Muscle of leg (tissue), 11 donors: ENCODE measurements around the gene MILR1. TPM values are rescaled to one million over a fixed set of nuclear protein-coding genes. Genes with fewer than 3 reads are reported as not detected.
"Not testable (repeated sequence)": the region's sequence is repeated elsewhere in the genome, so short reads cannot be mapped to it uniquely, and the experiment has no call there.

Experiments used
- DNase-seq: peaks from one replicate; pipeline ENCODE4 v3.0.0; 2013
- H3K27ac ChIP-seq: one replicate; pipeline ENCODE4 v1.5.1; 2013; ENCODE audit warnings: mild to moderate bottlenecking, low read length, control low read depth
- H3K27me3 ChIP-seq: one replicate; pipeline ENCODE4 v1.6.1; 2013; ENCODE audit warnings: low read length; ENCODE audit not compliant: control insufficient read depth, insufficient read depth
- H3K36me3 ChIP-seq: one replicate; pipeline ENCODE4 v1.6.1; 2013; ENCODE audit warnings: low read length; ENCODE audit not compliant: control insufficient read depth, insufficient read depth
- H3K4me1 ChIP-seq: one replicate; pipeline ENCODE4 v1.6.1; 2013; ENCODE audit warnings: low read length; ENCODE audit not compliant: control insufficient read depth, insufficient read depth
- H3K4me3 ChIP-seq: one replicate; pipeline ENCODE4 v1.5.1; 2013; ENCODE audit warnings: low read length, control low read depth
- H3K9me3 ChIP-seq: replicated peaks from 2 replicates; pipeline ENCODE4 v1.6.1; 2013; ENCODE audit warnings: low read depth, low read length; ENCODE audit not compliant: control insufficient read depth
- WGBS: methylation state at CpG from one replicate; pipeline ENCODE4 v1.1.5; 2013; ENCODE audit warnings: missing lambda C conversion rate; ENCODE audit not compliant: insufficient coverage; 5-methylcytosine and 5-hydroxymethylcytosine counted together
- polyA plus RNA-seq, 8 donors: library from polyadenylated mRNA; unstranded; fragments of 120-200 nt; gene quantifications; one replicate each; pipeline versions ENCODE4 v1.2.1 to v1.2.3, GENCODE V29; 2013; ENCODE audit warnings: inconsistent platforms in 1 of 8, low replicate concordance in 1 of 8; ENCODE audit not compliant: insufficient read length in 8 of 8, insufficient read depth in 1 of 8
- total RNA-seq: library from RNA; stranded (reverse); fragments of 120-200 nt; gene quantifications from one replicate; pipeline ENCODE4 v1.2.4, GENCODE V29; 2013

MILR1 gene
- total and polyA plus RNA-seq, 9 donors = 2.6 to 7.0 (median 4.4) TPM

GRCh38 chr17:64425191-64425590 lies 23.7 kb upstream of the MILR1 start:
- no peaks in the 10 kb centered on the region for H3K36me3 ChIP-seq
- H3K9me3 ChIP-seq = no peaks in the 10 kb centered on the region
- no peak overlapping the region for H3K27ac ChIP-seq
- no CpG with 5 or more reads among the region's 3 CpGs for WGBS
- H3K4me1 ChIP-seq = no peaks in the 10 kb centered on the region
- no peaks in the 10 kb centered on the region for H3K27me3 ChIP-seq
- DNase-seq = no peak
- H3K4me3 ChIP-seq = no peak overlapping the region

- Histone ChIP-seq H3K27me3 (no peaks in the 10 kb centered on the region), H3K4me1 (no peaks in the 10 kb centered on the region), H3K27ac (no peak overlapping the region), H3K9me3 (no peaks in the 10 kb centered on the region), H3K36me3 (no peaks in the 10 kb centered on the region), H3K4me3 (no peak overlapping the region)
- no peak for DNase-seq
Observed at GRCh38 chr17:64426596-64426995, 22.3 kb upstream of the MILR1 start.

DNA sequence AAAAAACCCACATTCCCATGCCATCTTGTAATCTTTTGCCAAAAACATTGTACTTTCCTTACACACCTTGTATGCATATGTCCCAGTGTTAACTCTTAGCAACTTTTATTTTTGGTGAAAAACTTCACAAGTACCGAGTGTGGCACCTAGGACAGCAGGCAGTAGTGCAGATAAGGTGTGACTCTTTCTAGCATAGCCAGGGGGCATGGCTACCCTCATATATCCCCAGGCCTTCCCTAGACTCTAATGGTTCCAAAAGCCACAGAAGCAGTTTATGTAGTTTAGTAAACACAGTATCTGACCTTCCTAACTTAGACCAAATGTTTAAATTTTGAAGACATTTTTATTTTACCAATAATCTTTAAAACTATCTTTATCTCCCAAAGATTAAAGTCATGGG lies 20.5 kb upstream of the MILR1 start:
- no peaks in the 10 kb centered on the region for H3K9me3 ChIP-seq
- no peak for DNase-seq
- H3K36me3 ChIP-seq = no peaks in the 10 kb centered on the region
- H3K27me3 ChIP-seq = no peaks in the 10 kb centered on the region
- no peak overlapping the region for H3K27ac ChIP-seq
- no peak overlapping the region for H3K4me3 ChIP-seq
- WGBS = 100% methylated on average over 1 of the region's 1 CpG
- no peaks in the 10 kb centered on the region for H3K4me1 ChIP-seq

DNA sequence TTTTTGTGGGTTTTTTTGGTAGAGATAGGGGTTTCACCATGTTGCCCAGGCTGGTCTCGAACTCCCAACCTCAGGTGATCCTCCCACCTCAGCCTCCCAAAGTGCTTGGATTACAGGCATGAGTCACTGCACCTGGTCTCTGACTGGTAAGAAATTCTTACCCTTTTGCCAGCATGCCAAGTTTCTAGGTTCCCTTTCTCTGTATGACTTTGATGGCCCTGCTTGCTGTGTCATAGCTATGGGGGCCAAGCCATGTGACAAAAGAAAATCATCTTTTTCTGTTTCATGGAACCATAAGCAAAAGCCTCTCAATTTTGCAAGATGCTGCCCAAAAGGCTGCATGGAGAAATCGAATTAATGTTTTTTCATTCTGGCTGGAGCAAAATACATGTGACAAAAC lies 18.9 kb upstream of the MILR1 start:
- H3K36me3 ChIP-seq, H3K4me3 ChIP-seq, H3K27me3 ChIP-seq, H3K4me1 ChIP-seq, H3K9me3 ChIP-seq, H3K27ac ChIP-seq, DNase-seq: not testable (repeated sequence)
- 100% methylated on average over 1 of the region's 2 CpGs for WGBS

DNA sequence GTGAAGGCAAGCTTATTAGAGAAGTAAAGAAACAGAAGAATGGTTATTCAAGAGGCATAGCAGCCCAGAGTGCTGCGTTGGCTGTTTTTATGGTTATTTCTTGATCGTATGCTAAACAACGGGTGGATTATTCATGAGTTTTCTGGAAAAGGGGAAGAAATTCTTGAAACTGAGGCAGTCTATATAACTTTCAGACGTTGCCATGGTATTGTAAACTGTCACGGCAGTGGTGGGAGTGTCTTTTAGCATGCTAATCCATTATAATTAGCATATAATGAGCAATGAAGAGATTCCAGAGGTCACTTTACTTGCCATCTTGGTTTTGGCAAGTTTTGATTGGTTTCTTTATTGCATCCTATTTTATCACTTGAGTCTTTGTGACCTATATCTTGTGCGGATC lies 17.4 kb upstream of the MILR1 start:
- no peak for DNase-seq
- 62% methylated on average over 2 of the region's 6 CpGs for WGBS
- H3K27me3 ChIP-seq = no peaks in the 10 kb centered on the region
- no peaks in the 10 kb centered on the region for H3K9me3 ChIP-seq
- no peak overlapping the region for H3K27ac ChIP-seq
- H3K4me3 ChIP-seq = no peak overlapping the region
- no peaks in the 10 kb centered on the region for H3K36me3 ChIP-seq
- no peaks in the 10 kb centered on the region for H3K4me1 ChIP-seq

DNA sequence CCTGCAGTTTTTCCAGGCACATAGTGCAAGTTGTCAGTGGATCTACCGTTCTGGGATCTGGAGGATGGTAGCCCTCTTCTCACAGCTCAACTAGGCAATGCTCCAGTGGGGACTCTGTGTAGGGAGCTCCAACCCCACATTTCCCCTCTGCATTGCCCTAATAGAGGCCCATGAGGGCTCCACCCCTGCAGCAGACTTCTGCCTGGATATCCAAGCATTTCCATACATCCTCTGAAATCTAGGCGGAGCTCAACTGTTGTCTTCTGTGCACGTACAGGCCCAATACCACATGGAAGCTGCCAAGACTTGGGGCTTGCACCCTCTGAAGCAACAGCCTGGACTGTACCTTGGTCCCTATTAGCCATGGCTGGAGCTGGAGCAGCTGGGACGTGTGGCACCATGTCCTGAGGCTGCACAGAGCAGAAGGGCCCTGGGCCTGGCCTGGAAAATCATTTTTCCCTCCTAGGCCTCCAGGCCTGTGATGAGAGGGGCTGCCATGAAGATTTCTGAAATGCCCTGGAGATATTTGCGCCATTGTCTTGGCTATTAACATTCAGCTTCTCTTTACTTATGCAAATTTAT lies 10.9 kb upstream of the MILR1 start:
- H3K27ac ChIP-seq = no peak overlapping the region
- no peaks in the 10 kb centered on the region for H3K27me3 ChIP-seq
- no peak overlapping the region for H3K4me3 ChIP-seq
- WGBS = 94% methylated on average over 3 of the region's 5 CpGs
- no peaks in the 10 kb centered on the region for H3K36me3 ChIP-seq
- H3K4me1 ChIP-seq = peaks cover 7% of the 10 kb centered on the region
- no peak for DNase-seq
- H3K9me3 ChIP-seq = peaks cover 13% of the 10 kb centered on the region

DNA sequence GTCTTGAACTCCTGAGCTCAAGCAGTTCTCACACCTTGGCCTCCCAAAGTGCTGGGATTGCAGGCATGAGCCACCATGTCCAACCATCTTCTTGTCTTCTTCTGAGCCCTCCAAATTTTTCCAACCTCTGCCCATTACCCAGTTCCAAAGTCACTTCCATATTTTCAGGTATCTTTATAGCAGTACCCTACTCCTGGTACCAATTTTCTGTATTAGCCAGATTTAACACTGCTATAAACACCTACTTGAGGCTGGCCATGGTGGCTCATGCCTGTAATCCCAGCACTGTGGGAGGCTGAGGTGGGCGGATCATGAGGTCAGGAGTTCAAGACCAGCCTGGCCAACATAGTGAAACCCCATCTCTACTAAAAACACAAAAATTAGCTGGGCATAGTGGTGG lies 9.4 kb upstream of the MILR1 start:
- not testable (repeated sequence) for H3K27me3 ChIP-seq, H3K4me3 ChIP-seq, H3K36me3 ChIP-seq, H3K4me1 ChIP-seq, DNase-seq, H3K27ac ChIP-seq
- H3K9me3 ChIP-seq = peaks cover 13% of the 10 kb centered on the region
- no CpG with 5 or more reads among the region's 1 CpG for WGBS

DNA sequence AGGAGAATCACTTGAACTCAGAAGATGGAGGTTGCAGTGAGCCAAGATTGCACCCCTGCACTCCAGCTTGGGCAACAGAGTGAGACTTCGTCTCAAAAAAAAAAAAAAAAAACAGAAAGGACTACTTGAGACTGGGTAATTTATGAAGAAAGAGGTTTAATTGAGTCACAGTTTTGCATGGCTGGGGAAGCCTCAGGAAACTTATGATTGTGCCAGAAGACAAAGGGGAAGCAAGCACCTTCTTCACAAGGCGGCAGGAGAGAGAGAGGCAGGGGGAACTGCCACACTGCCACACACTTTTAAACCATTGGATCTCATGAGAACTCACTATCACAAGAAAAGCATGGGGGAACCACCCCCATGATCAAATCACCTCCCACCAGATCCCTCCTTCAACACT lies 9.0 kb upstream of the MILR1 start:
- no peaks in the 10 kb centered on the region for H3K36me3 ChIP-seq
- peaks cover 13% of the 10 kb centered on the region for H3K9me3 ChIP-seq
- no peak for DNase-seq
- H3K4me3 ChIP-seq = no peak overlapping the region
- WGBS = 83% methylated on average over 1 of the region's 2 CpGs
- H3K27me3 ChIP-seq = no peaks in the 10 kb centered on the region
- H3K4me1 ChIP-seq = peaks cover 7% of the 10 kb centered on the region
- no peak overlapping the region for H3K27ac ChIP-seq

DNA sequence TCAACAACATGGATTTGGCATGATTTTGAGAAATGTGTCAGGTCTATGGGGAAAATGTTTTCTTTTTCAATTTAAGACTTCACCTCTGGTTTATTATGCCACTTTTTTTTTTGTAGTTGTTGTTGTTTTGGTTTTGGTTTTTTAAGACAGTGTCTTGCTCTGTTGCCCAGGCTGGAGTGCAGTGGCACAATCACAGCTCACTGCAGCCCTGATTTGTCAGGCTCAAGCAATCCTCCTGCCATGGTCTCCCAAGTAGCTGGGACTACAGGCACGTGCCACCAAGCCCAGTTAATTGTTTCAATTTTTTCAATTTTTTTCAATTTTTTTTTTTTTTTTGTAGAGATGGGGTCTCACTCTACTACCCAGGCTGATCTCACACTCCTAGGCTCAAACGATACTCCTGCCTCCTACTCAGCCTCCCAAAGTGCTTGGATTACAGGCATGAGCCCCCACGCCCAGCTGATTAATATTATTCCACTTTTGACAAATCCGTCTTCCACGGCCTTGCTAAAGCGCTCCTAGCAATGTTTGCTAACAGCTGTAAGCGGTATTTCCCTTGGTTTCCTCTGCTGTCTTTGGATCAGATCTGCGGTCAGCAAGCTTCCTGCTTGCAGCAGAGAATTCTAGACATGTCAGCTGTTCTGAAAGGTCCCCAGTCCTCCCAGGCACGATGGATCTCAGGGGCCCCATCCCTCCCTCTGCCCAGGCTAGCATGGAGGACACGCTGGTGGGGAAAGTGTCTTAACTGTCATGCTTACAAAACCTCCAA lies 7.0 kb upstream of the MILR1 start:
- no peaks in the 10 kb centered on the region for H3K36me3 ChIP-seq
- no peaks in the 10 kb centered on the region for H3K27me3 ChIP-seq
- WGBS = 31% methylated on average over 7 of the region's 10 CpGs
- H3K4me3 ChIP-seq = no peak overlapping the region
- peak; percentile 84 for DNase-seq
- peaks cover 13% of the 10 kb centered on the region for H3K9me3 ChIP-seq
- peak overlapping the region; percentile 73 for H3K27ac ChIP-seq
- peaks cover 7% of the 10 kb centered on the region for H3K4me1 ChIP-seq

DNA sequence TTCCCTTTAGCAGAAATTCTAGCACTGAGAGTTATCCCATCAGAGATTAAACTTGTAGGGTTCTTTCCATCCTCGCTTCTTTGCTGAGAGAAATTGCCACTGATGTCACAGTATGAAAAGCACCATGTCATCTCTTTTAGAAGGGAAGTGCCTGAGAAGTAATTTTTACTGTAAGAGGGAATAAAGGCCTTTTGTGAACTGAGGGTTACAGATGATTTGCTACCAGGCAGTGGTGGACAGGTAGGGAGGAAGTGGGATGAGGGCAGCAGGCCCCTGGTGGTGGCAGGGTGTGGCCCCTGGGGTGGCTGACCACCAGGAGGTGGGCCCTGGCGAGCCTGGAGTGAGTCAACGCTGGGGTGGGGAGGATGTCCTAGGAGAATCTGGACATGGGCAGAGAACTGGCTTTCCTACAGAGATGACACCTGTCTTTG lies 6.4 kb upstream of the MILR1 start:
- Histone ChIP-seq H3K36me3 (no peaks in the 10 kb centered on the region), H3K4me1 (peaks cover 7% of the 10 kb centered on the region), H3K4me3 (no peak overlapping the region), H3K9me3 (peaks cover 7% of the 10 kb centered on the region), H3K27me3 (no peaks in the 10 kb centered on the region), H3K27ac (peak overlapping the region; percentile 73)
- WGBS = no CpG with 5 or more reads among the region's 3 CpGs
- DNase-seq = no peak
